ENCODE results near the gene PPFIA4. TPM values are rescaled to one million over a fixed set of nuclear protein-coding genes. Genes with fewer than 3 reads are reported as not detected.

The PPFIA4 gene
- polyA plus RNA-seq, 1 of the 3 experiments (the other 2 are of a cell fraction), result 4.4 TPM

GRCh38 chr1:203126866-203127665 lies 100.8 kb downstream of the PPFIA4 start:
- H3K27me3 ChIP-seq (ENCODE audit: insufficient read depth), result no peaks in the 10 kb centered on the region; the same call in 1 of the 2 replicates
- H3K4me3 ChIP-seq (ENCODE audit: low read depth in 2 of 2, low read length in 1 of 2), result peak overlapping the region; percentile 48 to 55; a peak in 3 of 4 replicates
- H3K27ac ChIP-seq (ENCODE audit: low read depth in 2 of 2, low read length in 1 of 2), result no peak overlapping the region
- H3K9me2 ChIP-seq, result no peaks in the 10 kb centered on the region
- WGBS (ENCODE audit: low lambda C conversion rate), result 74% methylated on average over 11 of the region's 12 CpGs
- no peaks in the 10 kb centered on the region for H4K20me1 ChIP-seq (ENCODE audit: insufficient read depth)
- no peak for DNase-seq
- peak overlapping the region; percentile 36; the same call in 1 of the 2 replicates for H2AFZ ChIP-seq (ENCODE audit: low read depth)
- no peaks in the 10 kb centered on the region for H3K36me3 ChIP-seq (replicated peaks in 1 of 2; ENCODE audit: control insufficient read depth in 1 of 2, insufficient read depth in 2 of 2, low read length in 1 of 2)
- no peaks in the 10 kb centered on the region for H3K79me2 ChIP-seq (ENCODE audit: insufficient read depth)
- peaks cover 21 to 67% of the 10 kb centered on the region in 2 experiments for H3K4me1 ChIP-seq (ENCODE audit: control insufficient read depth in 1 of 2, insufficient read depth in 2 of 2, low read depth in 1 of 2, low read length in 1 of 2)
- ChIA-PET CTCF (interaction anchor here (0.8 to 26.1 kb wide), 15 partner anchors 10 to 182 kb away, joined by 3 to 602 read pairs (median 6); partner anchors contain the start of gene MYBPH), POLR2A (no interaction called here)
- TF ChIP-seq REST (IDR thresholded peaks at IDR 0.05; ENCODE audit: low read depth, low read length) (peak; percentile 80; the same call in 1 of the 2 replicates), EZH2phosphoT487 (IDR thresholded peaks at IDR 0.05; ENCODE audit: borderline replicate concordance, low read depth) (no peak), ZBTB33 (IDR thresholded peaks at IDR 0.05; ENCODE audit: borderline replicate concordance, low read depth) (no peak)
- peak overlapping the region; percentile 3; the same call in 1 of the 2 replicates for H3K9ac ChIP-seq
- H3K4me2 ChIP-seq, result peak overlapping the region; percentile 54
- H3K9me3 ChIP-seq, result no peaks in the 10 kb centered on the region
- peaks cover 5% of the 10 kb centered on the region for H3F3A ChIP-seq (replicated peaks; ENCODE audit: insufficient read depth)

- peaks cover 21 to 69% of the 10 kb centered on the region in 2 experiments for H3K4me1 ChIP-seq (ENCODE audit: control insufficient read depth in 1 of 2, insufficient read depth in 2 of 2, low read depth in 1 of 2, low read length in 1 of 2)
- H3K27ac ChIP-seq (ENCODE audit: low read depth in 2 of 2, low read length in 1 of 2), result no peak within 1 kb of the TSS
- ChIA-PET POLR2A (no interaction called here), CTCF (interaction anchor here (0.8 to 26.1 kb wide), 16 partner anchors 11 to 182 kb away, joined by 3 to 602 read pairs (median 6); partner anchors contain the start of gene MYBPH)
- H3K36me3 ChIP-seq (replicated peaks in 1 of 2; ENCODE audit: control insufficient read depth in 1 of 2, insufficient read depth in 2 of 2, low read length in 1 of 2), result no peaks in the 10 kb centered on the region
- no peaks in the 10 kb centered on the region for H3K9me3 ChIP-seq
- peaks cover 5% of the 10 kb centered on the region for H3F3A ChIP-seq (replicated peaks; ENCODE audit: insufficient read depth)
- no peaks in the 10 kb centered on the region for H3K79me2 ChIP-seq (ENCODE audit: insufficient read depth)
- TF ChIP-seq RAD21 (IDR thresholded peaks at IDR 0.05; ENCODE audit: low read length) (no peak), CTCF (IDR thresholded peaks at IDR 0.05) (peak; percentile 28; the same call in 1 of the 2 replicates), USF1 (IDR thresholded peaks at IDR 0.05; ENCODE audit: borderline replicate concordance, low read depth) (peak; percentile 71), POLR2AphosphoS5 (IDR thresholded peaks at IDR 0.05; ENCODE audit: low read depth, low read length) (no peak), MAX (IDR thresholded peaks at IDR 0.05; ENCODE audit: low read depth) (peak; percentile 68; the same call in 1 of the 2 replicates)
- H3K27me3 ChIP-seq (ENCODE audit: insufficient read depth), result no peaks in the 10 kb centered on the region; the same call in 1 of the 2 replicates
- WGBS (ENCODE audit: low lambda C conversion rate), result 20% methylated on average over 20 of the region's 51 CpGs
- no peaks in the 10 kb centered on the region for H4K20me1 ChIP-seq (ENCODE audit: insufficient read depth)
- peak within 1 kb of the TSS; percentile 54 for H3K4me2 ChIP-seq
- H3K9ac ChIP-seq, result peak within 1 kb of the TSS; percentile 3; the same call in 1 of the 2 replicates
- no peaks in the 10 kb centered on the region for H3K9me2 ChIP-seq
- peak within 1 kb of the TSS; percentile 48 to 55 for H3K4me3 ChIP-seq (ENCODE audit: low read depth in 2 of 2, low read length in 1 of 2)
- H2AFZ ChIP-seq (ENCODE audit: low read depth), result peak within 1 kb of the TSS; percentile 55; the same call in 1 of the 2 replicates
- DNase-seq, result peak; percentile 80
Observed at GRCh38 chr1:203127666-203128430, 101.6 kb downstream of the PPFIA4 start, which contains the start of gene ADORA1. TSS of gene ADORA1 (plus strand) at chr1:203127726. CDS start at chr1:203128842, 1,116 bp downstream.
